AG04449 (cell line): ENCODE results near the gene ARHGAP26.

Source experiments
- CTCF ChIA-PET: fragments of 350-600 bp; formaldehyde crosslinking; extraction: SDS; loops from one replicate; lab custom pipeline; 2021; ENCODE audit warnings: antibody characterized with exemption; lab: Yijun Ruan, JAX
- POLR2A ChIA-PET: fragments of 400-600, 350-600 bp; formaldehyde crosslinking; extraction: SDS; loops from one replicate; lab custom pipeline; 2020; ENCODE audit warnings: antibody characterized with exemption, inconsistent platforms; lab: Yijun Ruan, JAX
- DNase-seq: peaks from one replicate; pipeline ENCODE4 v3.0.0-alpha.2; 2010; ENCODE audit warnings: low read depth, low spot score
- H3K4me3 ChIP-seq: 2 replicates; pipeline ENCODE4 v1.5.1; 2011; ENCODE audit warnings: low read depth, mild to moderate bottlenecking, control low read depth, low read length
- CTCF ChIP-seq: IDR thresholded peaks from one replicate; pipeline ENCODE4 v1.5.1; 2011; ENCODE audit warnings: mild to moderate bottlenecking, moderate library complexity, low read length, control low read depth, inconsistent platforms; ENCODE audit not compliant: insufficient read depth; ENCODE audit errors: missing control alignments

ARHGAP26 gene

GRCh38 chr5:143110591-143110990 is 340.4 kb downstream of the ARHGAP26 start:
- ChIA-PET CTCF (interaction anchor here (1.0 to 1.8 kb wide), 4 partner anchors 10 to 397 kb away, joined by 3 to 5 read pairs (median 4); no protein-coding TSS in a partner anchor), POLR2A (no interaction called here)
- H3K4me3 ChIP-seq: no peak overlapping the region
- no peak for TF ChIP-seq CTCF
- DNase-seq: no peak

- ChIA-PET CTCF (interaction anchor here (1.4 to 1.8 kb wide), 2 partner anchors 16 to 285 kb away, joined by 3 to 4 read pairs; no protein-coding TSS in a partner anchor), POLR2A (no interaction called here)
- DNase-seq: no peak
- no peak overlapping the region for H3K4me3 ChIP-seq
- no peak for TF ChIP-seq CTCF
These were observed 341.6 kb downstream of the ARHGAP26 start for GRCh38 chr5:143111799-143112198.

- DNase-seq: no peak
- no peak for TF ChIP-seq CTCF
- H3K4me3 ChIP-seq: no peak overlapping the region
- ChIA-PET POLR2A (no interaction called here), CTCF (interaction anchor here (0.8 to 1.4 kb wide), 3 partner anchors 13 to 290 kb away, joined by 3 to 4 read pairs (median 3); partner anchors contain the start of gene NR3C1)
These were observed 343.3 kb downstream of the ARHGAP26 start for GRCh38 chr5:143113461-143113860.

- no peak overlapping the region for H3K4me3 ChIP-seq
- TF ChIP-seq CTCF: no peak
- POLR2A ChIA-PET: no interaction called here
- CTCF ChIA-PET: interaction anchor here (0.9 kb wide), 1 partner anchor 19 kb away, joined by 3 read pairs; no protein-coding TSS in a partner anchor
- no peak for DNase-seq
These were observed 344.3 kb downstream of the ARHGAP26 start for GRCh38 chr5:143114481-143114880.

GRCh38 chr5:143115381-143115780 is 345.2 kb downstream of the ARHGAP26 start:
- CTCF ChIA-PET: no interaction called here
- no peak overlapping the region for H3K4me3 ChIP-seq
- TF ChIP-seq CTCF: no peak
- POLR2A ChIA-PET: no interaction called here
- DNase-seq: no peak

- ChIA-PET CTCF (interaction anchor here (2.1 kb wide), 1 partner anchor 10 kb away, joined by 10 read pairs; no protein-coding TSS in a partner anchor), POLR2A (no interaction called here)
- DNase-seq: no peak
- TF ChIP-seq CTCF: no peak
- H3K4me3 ChIP-seq: no peak overlapping the region
These were observed 346.6 kb downstream of the ARHGAP26 start for GRCh38 chr5:143116814-143117213.
